OCI-LY7 (cell line): Measurements from ENCODE around the gene RFX8.

Experiments used
- EZH2phosphoT487 ChIP-seq: fragments of 200-600 bp; sonication (generic); IDR thresholded peaks from 2 replicates; pipeline ENCODE4 v1.6.1; 2018; ENCODE audit warnings: low read depth, borderline replicate concordance, mild to moderate bottlenecking, mixed run types, antibody characterized with exemption, low read length, moderate library complexity, mixed read lengths
- TF ChIP-seq, protein P1 (sequence below): fragments of 200-600 bp; sonication (generic); conservative IDR thresholded peaks from 2 replicates; pipeline ENCODE4 v1.5.1; 2014; ENCODE audit warnings: mild to moderate bottlenecking, antibody characterized with exemption, low read length, moderate library complexity, mixed read lengths

DNA sequence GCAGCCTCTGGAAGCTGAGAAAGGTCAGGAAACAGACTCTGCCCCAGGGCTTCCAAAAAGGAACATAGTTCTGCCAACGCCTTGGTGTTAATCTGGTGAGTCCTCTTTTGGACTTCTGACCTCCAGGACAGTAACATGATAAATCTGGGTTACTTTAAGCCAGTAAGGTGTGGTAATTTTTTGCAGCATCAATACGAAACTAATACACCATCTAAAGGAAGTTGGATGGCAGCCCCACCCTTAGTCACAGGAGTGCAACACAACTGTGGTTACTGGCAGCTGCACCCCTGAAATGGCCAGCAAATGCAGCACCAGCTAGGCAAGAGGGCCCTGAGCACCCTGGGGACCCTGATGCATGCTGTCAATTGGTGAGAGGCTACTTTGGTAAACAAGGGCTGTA, 113.4 kb downstream of the RFX8 start:
- TF ChIP-seq, protein P1, sequence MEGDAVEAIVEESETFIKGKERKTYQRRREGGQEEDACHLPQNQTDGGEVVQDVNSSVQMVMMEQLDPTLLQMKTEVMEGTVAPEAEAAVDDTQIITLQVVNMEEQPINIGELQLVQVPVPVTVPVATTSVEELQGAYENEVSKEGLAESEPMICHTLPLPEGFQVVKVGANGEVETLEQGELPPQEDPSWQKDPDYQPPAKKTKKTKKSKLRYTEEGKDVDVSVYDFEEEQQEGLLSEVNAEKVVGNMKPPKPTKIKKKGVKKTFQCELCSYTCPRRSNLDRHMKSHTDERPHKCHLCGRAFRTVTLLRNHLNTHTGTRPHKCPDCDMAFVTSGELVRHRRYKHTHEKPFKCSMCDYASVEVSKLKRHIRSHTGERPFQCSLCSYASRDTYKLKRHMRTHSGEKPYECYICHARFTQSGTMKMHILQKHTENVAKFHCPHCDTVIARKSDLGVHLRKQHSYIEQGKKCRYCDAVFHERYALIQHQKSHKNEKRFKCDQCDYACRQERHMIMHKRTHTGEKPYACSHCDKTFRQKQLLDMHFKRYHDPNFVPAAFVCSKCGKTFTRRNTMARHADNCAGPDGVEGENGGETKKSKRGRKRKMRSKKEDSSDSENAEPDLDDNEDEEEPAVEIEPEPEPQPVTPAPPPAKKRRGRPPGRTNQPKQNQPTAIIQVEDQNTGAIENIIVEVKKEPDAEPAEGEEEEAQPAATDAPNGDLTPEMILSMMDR, result no peak
- TF ChIP-seq EZH2phosphoT487, result no peak
